HEK293 (cell line): ENCODE data around the gene PLPP1.

Experiments used
- CTCF ChIA-PET: fragments of 350-600 bp; formaldehyde crosslinking; extraction: SDS; loops from one replicate; lab custom pipeline; 2021; ENCODE audit warnings: antibody characterized with exemption; lab: Yijun Ruan, JAX
- POLR2A ChIA-PET: fragments of 300-600 bp; formaldehyde crosslinking; extraction: SDS; loops from one replicate; lab custom pipeline; 2020; ENCODE audit warnings: antibody characterized with exemption, inconsistent platforms; lab: Yijun Ruan, JAX
- H3K27ac ChIP-seq: fragments of 200-500 bp; sonication (Bioruptor generic); 2 replicates; pipeline ENCODE4 v1.5.1; 2014; ENCODE audit warnings: low read depth, low read length, control low read depth, inconsistent platforms; ENCODE audit errors: extremely low read depth
- H3K36me3 ChIP-seq, 2 experiments: fragments of 200-500 bp in 1 of 2; sonication (Bioruptor generic) in 1 of 2; 1 replicate in 1 of 2; 2 replicates in 1 of 2; pipeline ENCODE4 v1.5.1; 2014 to 2017; ENCODE audit warnings: inconsistent platforms in 2 of 2, low read length in 2 of 2; ENCODE audit not compliant: control insufficient read depth in 2 of 2, insufficient read depth in 1 of 2
- H3K4me1 ChIP-seq: fragments of 200-500 bp; sonication (Bioruptor generic); 2 replicates; pipeline ENCODE4 v1.5.1; 2014; ENCODE audit warnings: mild to moderate bottlenecking, low read length, inconsistent platforms; ENCODE audit not compliant: control insufficient read depth, insufficient read depth
- H3K4me3 ChIP-seq: 2 replicates; pipeline ENCODE4 v1.5.1; 2011; ENCODE audit warnings: low read depth, mild to moderate bottlenecking, control low read depth, low read length, moderate library complexity
- H3K9me3 ChIP-seq: fragments of 200-500 bp; sonication (Bioruptor generic); 2 replicates; pipeline ENCODE4 v1.5.1; 2014; ENCODE audit warnings: low read depth, low read length, inconsistent platforms; ENCODE audit not compliant: control insufficient read depth, insufficient read depth
- HOXC10 ChIP-seq: sonication (generic); formaldehyde crosslinking; IDR thresholded peaks from 2 replicates; pipeline ENCODE4 v1.8.1; 2023; ENCODE audit warnings: mild to moderate bottlenecking, missing genetic modification reagents
- KLF8 ChIP-seq: fragments of 450-650 bp; formaldehyde crosslinking; IDR thresholded peaks from 2 replicates; pipeline ENCODE4 v1.5.1; 2016; ENCODE audit warnings: missing biosample characterization, missing genetic modification characterization
- OVOL3 ChIP-seq: fragments of 450-650 bp; formaldehyde crosslinking; IDR thresholded peaks from 2 replicates; pipeline ENCODE4 v1.5.1; 2016; ENCODE audit warnings: missing biosample characterization, missing genetic modification characterization
- SCRT1 ChIP-seq: fragments of 450-650 bp; formaldehyde crosslinking; IDR thresholded peaks from 2 replicates; pipeline ENCODE4 v1.5.1; 2016; ENCODE audit warnings: missing biosample characterization, missing genetic modification characterization, borderline replicate concordance
- ZBTB1 ChIP-seq: fragments of 450-650 bp; formaldehyde crosslinking; IDR thresholded peaks from 2 replicates; pipeline ENCODE4 v1.5.1; 2016; ENCODE audit warnings: missing biosample characterization, missing genetic modification characterization
- ZBTB20 ChIP-seq: fragments of 450-650 bp; formaldehyde crosslinking; IDR thresholded peaks from 2 replicates; pipeline ENCODE4 v1.5.1; 2016; ENCODE audit warnings: missing biosample characterization, missing genetic modification characterization
- ZBTB48 ChIP-seq: fragments of 450-650 bp; formaldehyde crosslinking; IDR thresholded peaks from 2 replicates; pipeline ENCODE4 v1.5.1; 2016; ENCODE audit warnings: missing biosample characterization, missing genetic modification characterization
- ZFHX2 ChIP-seq: fragments of 450-650 bp; formaldehyde crosslinking; conservative IDR thresholded peaks from 2 replicates; pipeline ENCODE4 v1.5.1; 2016; ENCODE audit warnings: missing biosample characterization, missing genetic modification characterization
- ZFP37 ChIP-seq: fragments of 450-650 bp; formaldehyde crosslinking; IDR thresholded peaks from 2 replicates; pipeline ENCODE4 v1.5.1; 2016; ENCODE audit warnings: missing biosample characterization, missing genetic modification characterization
- ZNF121 ChIP-seq: fragments of 450-650 bp; formaldehyde crosslinking; IDR thresholded peaks from 2 replicates; pipeline ENCODE4 v1.5.1; 2016; ENCODE audit warnings: missing biosample characterization, missing genetic modification characterization
- ZNF169 ChIP-seq: fragments of 450-650 bp; formaldehyde crosslinking; IDR thresholded peaks from 2 replicates; pipeline ENCODE4 v1.5.1; 2016; ENCODE audit warnings: missing biosample characterization, missing genetic modification characterization
- ZNF174 ChIP-seq: fragments of 450-650 bp; formaldehyde crosslinking; IDR thresholded peaks from 2 replicates; pipeline ENCODE4 v1.5.0; 2017; ENCODE audit warnings: missing biosample characterization, mild to moderate bottlenecking, missing genetic modification characterization
- ZNF221 ChIP-seq: fragments of 450-650 bp; formaldehyde crosslinking; IDR thresholded peaks from 2 replicates; pipeline ENCODE4 v1.5.1; 2017; ENCODE audit warnings: missing biosample characterization, missing genetic modification characterization, borderline replicate concordance
- ZNF292 ChIP-seq: fragments of 450-650 bp; formaldehyde crosslinking; IDR thresholded peaks from 2 replicates; pipeline ENCODE4 v1.5.1; 2016; ENCODE audit warnings: low read depth, missing biosample characterization, missing genetic modification characterization, borderline replicate concordance
- ZNF394 ChIP-seq: fragments of 450-650 bp; formaldehyde crosslinking; IDR thresholded peaks from 2 replicates; pipeline ENCODE4 v1.5.1; 2016; ENCODE audit warnings: missing biosample characterization, missing genetic modification characterization, mild to moderate bottlenecking, moderate library complexity, borderline replicate concordance
- ZNF404 ChIP-seq: fragments of 450-650 bp; formaldehyde crosslinking; IDR thresholded peaks from 2 replicates; pipeline ENCODE4 v1.5.1; 2017; ENCODE audit warnings: missing biosample characterization, missing genetic modification characterization
- ZNF501 ChIP-seq: fragments of 450-650 bp; formaldehyde crosslinking; IDR thresholded peaks from 2 replicates; pipeline ENCODE4 v1.5.1; 2016; ENCODE audit warnings: missing biosample characterization, missing genetic modification characterization
- ZNF544 ChIP-seq: fragments of 450-650 bp; formaldehyde crosslinking; IDR thresholded peaks from 2 replicates; pipeline ENCODE4 v1.5.0; 2017; ENCODE audit warnings: missing biosample characterization, missing genetic modification characterization
- ZNF623 ChIP-seq: fragments of 450-650 bp; formaldehyde crosslinking; IDR thresholded peaks from 2 replicates; pipeline ENCODE4 v1.5.1; 2016; ENCODE audit warnings: missing biosample characterization, missing genetic modification characterization
- ZNF747 ChIP-seq: fragments of 450-650 bp; formaldehyde crosslinking; IDR thresholded peaks from 2 replicates; pipeline ENCODE4 v1.5.1; 2016; ENCODE audit warnings: missing biosample characterization, missing genetic modification characterization
- ZNF768 ChIP-seq: fragments of 450-650 bp; formaldehyde crosslinking; IDR thresholded peaks from 2 replicates; pipeline ENCODE4 v1.5.1; 2018; ENCODE audit warnings: missing biosample characterization, mild to moderate bottlenecking, missing genetic modification characterization
- ZNF791 ChIP-seq: fragments of 450-650 bp; formaldehyde crosslinking; IDR thresholded peaks from 2 replicates; pipeline ENCODE4 v1.5.1; 2016; ENCODE audit warnings: missing biosample characterization, missing genetic modification characterization
- TF ChIP-seq, protein P1 (sequence below): fragments of 450-650 bp; formaldehyde crosslinking; IDR thresholded peaks from 2 replicates; pipeline ENCODE4; 2016; ENCODE audit warnings: missing biosample characterization, missing genetic modification characterization
- TF ChIP-seq, protein P2 (sequence below): fragments of 450-650 bp; formaldehyde crosslinking; IDR thresholded peaks from 2 replicates; pipeline ENCODE4 v1.5.1; 2017; ENCODE audit warnings: missing biosample characterization, missing genetic modification characterization
- TF ChIP-seq, protein P3 (sequence below): fragments of 450-650 bp; formaldehyde crosslinking; IDR thresholded peaks from 2 replicates; pipeline ENCODE4 v1.5.0; 2017; ENCODE audit warnings: missing biosample characterization, missing genetic modification characterization, borderline replicate concordance
- TF ChIP-seq, protein P4 (sequence below): fragments of 450-650 bp; formaldehyde crosslinking; IDR thresholded peaks from 2 replicates; pipeline ENCODE4 v1.5.1; 2016; ENCODE audit warnings: missing biosample characterization, missing genetic modification characterization
- TF ChIP-seq, protein P5 (sequence below): fragments of 450-650 bp; formaldehyde crosslinking; conservative IDR thresholded peaks from 2 replicates; pipeline ENCODE4 v1.5.1; 2016; ENCODE audit warnings: low read depth, missing biosample characterization, missing genetic modification characterization

The PLPP1 gene

DNA sequence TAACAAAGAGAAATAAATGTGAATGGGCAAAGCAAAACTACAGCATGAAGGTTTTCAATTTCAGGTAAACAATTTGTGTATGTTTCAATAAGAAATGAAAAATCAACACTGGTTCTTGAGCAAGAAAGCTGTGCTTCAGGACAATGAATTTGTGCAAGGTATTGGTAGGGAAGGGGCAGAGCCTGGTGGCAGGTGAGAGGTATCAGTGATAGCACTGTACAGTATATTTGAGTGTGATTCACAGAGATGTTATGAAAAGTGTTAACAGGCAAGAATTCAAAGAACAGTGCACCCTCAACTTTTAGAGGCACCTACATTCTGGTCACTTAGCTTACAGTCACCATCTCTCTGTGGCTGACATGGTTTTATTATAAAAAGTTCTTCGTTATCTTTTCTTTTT lies 25.7 kb downstream of the PLPP1 start:
- TF ChIP-seq ZNF292 (no peak), KLF8 (tag by site-specific recombination) (no peak), ZNF768 (tag by site-specific recombination) (no peak), ZBTB20 (no peak), ZNF169 (tag by site-specific recombination) (no peak), ZBTB1 (tag by site-specific recombination) (no peak), SCRT1 (tag by site-specific recombination) (no peak), HOXC10 (CRISPR knock-in tag) (no peak), ZFP37 (tag by site-specific recombination) (no peak), ZNF501 (tag by site-specific recombination) (no peak), ZNF623 (tag by site-specific recombination) (no peak), ZNF404 (tag by site-specific recombination) (no peak), ZNF221 (tag by site-specific recombination) (no peak), ZNF544 (tag by site-specific recombination) (no peak), ZNF747 (no peak), ZNF394 (tag by site-specific recombination) (no peak), ZBTB48 (no peak), ZNF791 (tag by site-specific recombination) (no peak)
- TF ChIP-seq, protein P1, sequence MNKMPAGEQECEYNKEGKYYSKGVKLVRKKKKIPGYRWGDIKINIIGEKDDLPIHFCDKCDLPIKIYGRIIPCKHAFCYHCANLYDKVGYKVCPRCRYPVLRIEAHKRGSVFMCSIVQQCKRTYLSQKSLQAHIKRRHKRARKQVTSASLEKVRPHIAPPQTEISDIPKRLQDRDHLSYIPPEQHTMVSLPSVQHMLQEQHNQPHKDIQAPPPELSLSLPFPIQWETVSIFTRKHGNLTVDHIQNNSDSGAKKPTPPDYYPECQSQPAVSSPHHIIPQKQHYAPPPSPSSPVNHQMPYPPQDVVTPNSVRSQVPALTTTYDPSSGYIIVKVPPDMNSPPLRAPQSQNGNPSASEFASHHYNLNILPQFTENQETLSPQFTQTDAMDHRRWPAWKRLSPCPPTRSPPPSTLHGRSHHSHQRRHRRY (tag by site-specific recombination): no peak
- TF ChIP-seq, protein P2, sequence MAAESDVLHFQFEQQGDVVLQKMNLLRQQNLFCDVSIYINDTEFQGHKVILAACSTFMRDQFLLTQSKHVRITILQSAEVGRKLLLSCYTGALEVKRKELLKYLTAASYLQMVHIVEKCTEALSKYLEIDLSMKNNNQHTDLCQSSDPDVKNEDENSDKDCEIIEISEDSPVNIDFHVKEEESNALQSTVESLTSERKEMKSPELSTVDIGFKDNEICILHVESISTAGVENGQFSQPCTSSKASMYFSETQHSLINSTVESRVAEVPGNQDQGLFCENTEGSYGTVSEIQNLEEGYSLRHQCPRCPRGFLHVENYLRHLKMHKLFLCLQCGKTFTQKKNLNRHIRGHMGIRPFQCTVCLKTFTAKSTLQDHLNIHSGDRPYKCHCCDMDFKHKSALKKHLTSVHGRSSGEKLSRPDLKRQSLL (tag by site-specific recombination): no peak
- TF ChIP-seq, all 188 proteins: peak for 0
- H3K4me3 ChIP-seq: no peak overlapping the region
- peaks cover 17% of the 10 kb centered on the region for H3K4me1 ChIP-seq
- POLR2A ChIA-PET: no interaction called here
- no peaks in the 10 kb centered on the region for H3K9me3 ChIP-seq
- CTCF ChIA-PET: interaction anchor here (0.6 to 1.6 kb wide), 4 partner anchors 11 to 598 kb away, joined by 3 to 5 read pairs (median 5); no protein-coding TSS in a partner anchor
- H3K27ac ChIP-seq: no peak overlapping the region
- no peaks in the 10 kb centered on the region for H3K36me3 ChIP-seq

DNA sequence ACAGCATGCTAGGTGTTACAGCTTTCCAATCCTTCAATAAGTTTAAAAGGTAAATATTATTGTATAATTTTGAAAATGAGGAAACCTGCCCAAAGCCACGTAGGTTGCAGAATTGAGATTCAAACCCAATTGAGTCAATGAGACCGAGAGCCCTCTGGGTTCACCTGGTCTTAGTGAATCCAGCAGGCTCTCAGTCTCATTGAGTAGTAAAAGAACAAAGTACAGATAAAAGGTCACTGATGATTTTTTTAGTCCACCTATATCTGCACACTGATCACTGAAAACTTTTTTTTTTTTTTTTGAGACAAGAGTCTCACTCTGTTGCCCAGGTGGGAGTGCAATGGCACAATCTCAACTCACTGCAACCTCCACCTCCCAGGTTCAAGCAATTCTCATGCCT lies 27.2 kb downstream of the PLPP1 start:
- CTCF ChIA-PET: no interaction called here
- Histone ChIP-seq H3K4me3 (no peak overlapping the region), H3K27ac (no peak overlapping the region), H3K36me3 (no peaks in the 10 kb centered on the region), H3K9me3 (no peaks in the 10 kb centered on the region), H3K4me1 (peaks cover 20% of the 10 kb centered on the region)
- POLR2A ChIA-PET: interaction anchor here (0.6 kb wide), 1 partner anchor 86 kb away, joined by 3 read pairs; no protein-coding TSS in a partner anchor
- TF ChIP-seq ZNF174 (tag by site-specific recombination) (no peak), ZNF121 (tag by site-specific recombination) (0 out of 2 replicates have a peak, but pooled peaks have one; percentile 56), OVOL3 (tag by site-specific recombination) (no peak), ZFHX2 (tag by site-specific recombination) (no peak)
- TF ChIP-seq, protein P3, sequence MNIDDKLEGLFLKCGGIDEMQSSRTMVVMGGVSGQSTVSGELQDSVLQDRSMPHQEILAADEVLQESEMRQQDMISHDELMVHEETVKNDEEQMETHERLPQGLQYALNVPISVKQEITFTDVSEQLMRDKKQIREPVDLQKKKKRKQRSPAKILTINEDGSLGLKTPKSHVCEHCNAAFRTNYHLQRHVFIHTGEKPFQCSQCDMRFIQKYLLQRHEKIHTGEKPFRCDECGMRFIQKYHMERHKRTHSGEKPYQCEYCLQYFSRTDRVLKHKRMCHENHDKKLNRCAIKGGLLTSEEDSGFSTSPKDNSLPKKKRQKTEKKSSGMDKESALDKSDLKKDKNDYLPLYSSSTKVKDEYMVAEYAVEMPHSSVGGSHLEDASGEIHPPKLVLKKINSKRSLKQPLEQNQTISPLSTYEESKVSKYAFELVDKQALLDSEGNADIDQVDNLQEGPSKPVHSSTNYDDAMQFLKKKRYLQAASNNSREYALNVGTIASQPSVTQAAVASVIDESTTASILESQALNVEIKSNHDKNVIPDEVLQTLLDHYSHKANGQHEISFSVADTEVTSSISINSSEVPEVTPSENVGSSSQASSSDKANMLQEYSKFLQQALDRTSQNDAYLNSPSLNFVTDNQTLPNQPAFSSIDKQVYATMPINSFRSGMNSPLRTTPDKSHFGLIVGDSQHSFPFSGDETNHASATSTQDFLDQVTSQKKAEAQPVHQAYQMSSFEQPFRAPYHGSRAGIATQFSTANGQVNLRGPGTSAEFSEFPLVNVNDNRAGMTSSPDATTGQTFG: no peak
- TF ChIP-seq, protein P4, sequence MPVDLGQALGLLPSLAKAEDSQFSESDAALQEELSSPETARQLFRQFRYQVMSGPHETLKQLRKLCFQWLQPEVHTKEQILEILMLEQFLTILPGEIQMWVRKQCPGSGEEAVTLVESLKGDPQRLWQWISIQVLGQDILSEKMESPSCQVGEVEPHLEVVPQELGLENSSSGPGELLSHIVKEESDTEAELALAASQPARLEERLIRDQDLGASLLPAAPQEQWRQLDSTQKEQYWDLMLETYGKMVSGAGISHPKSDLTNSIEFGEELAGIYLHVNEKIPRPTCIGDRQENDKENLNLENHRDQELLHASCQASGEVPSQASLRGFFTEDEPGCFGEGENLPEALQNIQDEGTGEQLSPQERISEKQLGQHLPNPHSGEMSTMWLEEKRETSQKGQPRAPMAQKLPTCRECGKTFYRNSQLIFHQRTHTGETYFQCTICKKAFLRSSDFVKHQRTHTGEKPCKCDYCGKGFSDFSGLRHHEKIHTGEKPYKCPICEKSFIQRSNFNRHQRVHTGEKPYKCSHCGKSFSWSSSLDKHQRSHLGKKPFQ (tag by site-specific recombination): no peak
- TF ChIP-seq, protein P5, sequence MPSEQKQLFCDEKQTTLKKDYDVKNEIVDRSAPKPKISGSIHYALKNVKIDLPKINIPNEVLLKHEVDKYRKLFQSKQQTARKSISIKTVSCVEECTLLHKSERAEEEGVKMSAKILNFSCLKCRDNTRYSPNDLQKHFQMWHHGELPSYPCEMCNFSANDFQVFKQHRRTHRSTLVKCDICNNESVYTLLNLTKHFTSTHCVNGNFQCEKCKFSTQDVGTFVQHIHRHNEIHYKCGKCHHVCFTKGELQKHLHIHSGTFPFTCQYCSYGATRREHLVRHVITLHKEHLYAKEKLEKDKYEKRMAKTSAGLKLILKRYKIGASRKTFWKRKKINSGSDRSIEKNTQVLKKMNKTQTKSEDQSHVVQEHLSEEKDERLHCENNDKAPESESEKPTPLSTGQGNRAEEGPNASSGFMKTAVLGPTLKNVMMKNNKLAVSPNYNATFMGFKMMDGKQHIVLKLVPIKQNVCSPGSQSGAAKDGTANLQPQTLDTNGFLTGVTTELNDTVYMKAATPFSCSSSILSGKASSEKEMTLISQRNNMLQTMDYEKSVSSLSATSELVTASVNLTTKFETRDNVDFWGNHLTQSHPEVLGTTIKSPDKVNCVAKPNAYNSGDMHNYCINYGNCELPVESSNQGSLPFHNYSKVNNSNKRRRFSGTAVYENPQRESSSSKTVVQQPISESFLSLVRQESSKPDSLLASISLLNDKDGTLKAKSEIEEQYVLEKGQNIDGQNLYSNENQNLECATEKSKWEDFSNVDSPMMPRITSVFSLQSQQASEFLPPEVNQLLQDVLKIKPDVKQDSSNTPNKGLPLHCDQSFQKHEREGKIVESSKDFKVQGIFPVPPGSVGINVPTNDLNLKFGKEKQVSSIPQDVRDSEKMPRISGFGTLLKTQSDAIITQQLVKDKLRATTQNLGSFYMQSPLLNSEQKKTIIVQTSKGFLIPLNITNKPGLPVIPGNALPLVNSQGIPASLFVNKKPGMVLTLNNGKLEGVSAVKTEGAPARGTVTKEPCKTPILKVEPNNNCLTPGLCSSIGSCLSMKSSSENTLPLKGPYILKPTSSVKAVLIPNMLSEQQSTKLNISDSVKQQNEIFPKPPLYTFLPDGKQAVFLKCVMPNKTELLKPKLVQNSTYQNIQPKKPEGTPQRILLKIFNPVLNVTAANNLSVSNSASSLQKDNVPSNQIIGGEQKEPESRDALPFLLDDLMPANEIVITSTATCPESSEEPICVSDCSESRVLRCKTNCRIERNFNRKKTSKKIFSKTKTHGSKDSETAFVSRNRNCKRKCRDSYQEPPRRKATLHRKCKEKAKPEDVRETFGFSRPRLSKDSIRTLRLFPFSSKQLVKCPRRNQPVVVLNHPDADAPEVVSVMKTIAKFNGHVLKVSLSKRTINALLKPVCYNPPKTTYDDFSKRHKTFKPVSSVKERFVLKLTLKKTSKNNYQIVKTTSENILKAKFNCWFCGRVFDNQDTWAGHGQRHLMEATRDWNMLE (tag by site-specific recombination): no peak
